NCI-H748 treated with DMSO at 0.1 percent for 48 hours (cell line): ENCODE results near the gene OR51G2.

Experiments
- DNase-seq: peaks from one replicate; lab custom pipeline; 2025; lab: John Stamatoyannopoulos, UW

OR51G2 gene

GRCh38 chr11:4863876-4864275 is 55.3 kb downstream of the OR51G2 start:
- no peak for DNase-seq
